ENCODE data around the gene PPM1E. TPM values are rescaled to one million over a fixed set of nuclear protein-coding genes. Genes with fewer than 3 reads are reported as not detected.

PPM1E gene
- total and polyA plus RNA-seq, 2 of the 8 experiments (the other 6 are each of a cell fraction or from before 2014, with no cell fraction given), result 5.0 to 10.4 TPM

DNA sequence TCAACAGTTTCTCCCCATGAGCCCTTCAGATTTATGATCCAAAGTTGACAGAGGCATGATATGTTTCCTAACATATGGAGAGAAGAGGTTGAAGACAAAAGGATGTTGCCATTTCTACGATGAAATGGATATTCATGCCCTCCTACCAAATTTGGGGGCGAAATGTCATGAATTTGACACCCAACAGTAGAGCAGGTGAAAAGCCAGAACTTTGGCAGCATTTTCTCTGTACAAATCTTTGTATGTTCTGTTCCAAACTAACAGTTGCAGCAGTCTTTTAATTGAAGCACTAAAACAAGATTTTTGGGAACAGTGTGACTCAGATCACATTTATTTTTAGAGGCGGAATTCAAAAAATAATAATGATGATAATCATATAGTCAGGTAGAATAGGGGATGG lies 220.9 kb downstream of the PPM1E start:
- no peak overlapping the region for H3K23ac ChIP-seq (ENCODE audit: insufficient read length)
- no peak overlapping the region for H2BK5ac ChIP-seq (ENCODE audit: low read depth, low read length)
- no peak overlapping the region for H2BK20ac ChIP-seq (ENCODE audit: low read length)
- H3K4ac ChIP-seq (replicated peaks; ENCODE audit: insufficient read length, low read depth, low read length), result no peak overlapping the region
- no peaks in the 10 kb centered on the region for H3K79me2 ChIP-seq (ENCODE audit: control insufficient read depth in 1 of 2, insufficient read depth in 2 of 2, low read length in 2 of 2)
- FAIRE-seq (no peak), DNase-seq (ENCODE audit: low read depth in 1 of 2, low spot score in 2 of 2) (no peak)
- no peak overlapping the region for H2AK5ac ChIP-seq (ENCODE audit: low read depth, low read length)
- H3K18ac ChIP-seq (ENCODE audit: extremely low read depth, low read length), result no peak overlapping the region
- no peak overlapping the region for H2BK12ac ChIP-seq (ENCODE audit: low read depth, low read length)
- no peak overlapping the region for H2BK15ac ChIP-seq (ENCODE audit: low read length)
- H3K4me1 ChIP-seq (replicated peaks in 1 of 4; ENCODE audit: control insufficient read depth in 3 of 4, insufficient read depth in 4 of 4, low read length in 3 of 4), result no peaks in the 10 kb centered on the region
- no peaks in the 10 kb centered on the region for H3K79me1 ChIP-seq (ENCODE audit: low read depth, low read length)
- H3K23me2 ChIP-seq (ENCODE audit: low read depth, low read length), result no peaks in the 10 kb centered on the region
- H3K9me3 ChIP-seq (ENCODE audit: insufficient read depth in 2 of 2, low read depth in 1 of 2, low read length in 1 of 2), result no peaks in the 10 kb centered on the region
- H3K9ac ChIP-seq (replicated peaks in 1 of 4; ENCODE audit: extremely low read depth in 1 of 4, low read depth in 3 of 4, low read length in 3 of 4), result no peak overlapping the region
- no peak overlapping the region for H4K5ac ChIP-seq (ENCODE audit: insufficient read length, low read depth, low read length)
- H3K4me3 ChIP-seq (ENCODE audit: extremely low read depth in 1 of 4, insufficient read depth in 2 of 4, low read depth in 3 of 4, low read length in 4 of 4), result no peak overlapping the region
- H4K91ac ChIP-seq (replicated peaks; ENCODE audit: insufficient read length, low read length), result no peak overlapping the region
- H3K27ac ChIP-seq (ENCODE audit: low read depth, low read length), result no peak overlapping the region
- no peaks in the 10 kb centered on the region for H3K27me3 ChIP-seq (replicated peaks in 1 of 4; ENCODE audit: control insufficient read depth in 3 of 4, extremely low read depth in 1 of 4, insufficient read depth in 3 of 4, low read length in 3 of 4)
- no peak overlapping the region for H2BK120ac ChIP-seq (replicated peaks; ENCODE audit: low read depth, low read length)
- no peaks in the 10 kb centered on the region for H4K20me1 ChIP-seq (replicated peaks in 1 of 2; ENCODE audit: control insufficient read depth in 1 of 2, insufficient read depth in 2 of 2, low read length in 2 of 2)
- H3K36me3 ChIP-seq (ENCODE audit: control insufficient read depth in 2 of 4, insufficient read depth in 4 of 4, low read length in 3 of 4), result peaks cover 0 to 8% (median 0%) of the 10 kb centered on the region in 4 experiments; a peak in 1 of 8 replicates
- H2AFZ ChIP-seq (ENCODE audit: low read length), result no peak overlapping the region
- no peak overlapping the region for H3K56ac ChIP-seq (replicated peaks; ENCODE audit: insufficient read length, low read depth, low read length)
- ChIA-PET POLR2A (ENCODE audit: partially characterized antibody) (no interaction called here), CTCF (ENCODE audit: partially characterized antibody) (interaction anchor here (1.7 kb wide), 1 partner anchor 15 kb away, joined by 3 read pairs; no protein-coding TSS in a partner anchor)
- no peak overlapping the region for H3K14ac ChIP-seq (ENCODE audit: insufficient read length)
- H4K8ac ChIP-seq (ENCODE audit: extremely low read depth, insufficient read depth, low read length), result no peak overlapping the region
- 82% methylated on average over 3 of the region's 3 CpGs; no CpG with 5 or more reads in 1 of the 2 experiments for WGBS, 2 experiments (ENCODE audit: extremely low coverage in 1 of 2, insufficient coverage in 1 of 2, insufficient read length in 1 of 2, insufficient replicate concordance in 2 of 2, low coverage in 1 of 2, low lambda C conversion rate in 2 of 2, missing lambda C conversion rate in 1 of 2)
- H3K4me2 ChIP-seq (ENCODE audit: insufficient read depth in 1 of 2, low read depth in 2 of 2, low read length in 2 of 2), result no peak overlapping the region
- TF ChIP-seq SP2 (IDR thresholded peaks at IDR 0.05; ENCODE audit: low read length), result no peak
- TF ChIP-seq RNF2 (IDR thresholded peaks at IDR 0.05; ENCODE audit: borderline replicate concordance, low read depth, low read length, missing control alignments, poor library complexity, severe bottlenecking), result no peak
- no peak for TF ChIP-seq TAF1 (IDR thresholded peaks at IDR 0.05; ENCODE audit: low read depth, low read length)
- TF ChIP-seq, protein P1, sequence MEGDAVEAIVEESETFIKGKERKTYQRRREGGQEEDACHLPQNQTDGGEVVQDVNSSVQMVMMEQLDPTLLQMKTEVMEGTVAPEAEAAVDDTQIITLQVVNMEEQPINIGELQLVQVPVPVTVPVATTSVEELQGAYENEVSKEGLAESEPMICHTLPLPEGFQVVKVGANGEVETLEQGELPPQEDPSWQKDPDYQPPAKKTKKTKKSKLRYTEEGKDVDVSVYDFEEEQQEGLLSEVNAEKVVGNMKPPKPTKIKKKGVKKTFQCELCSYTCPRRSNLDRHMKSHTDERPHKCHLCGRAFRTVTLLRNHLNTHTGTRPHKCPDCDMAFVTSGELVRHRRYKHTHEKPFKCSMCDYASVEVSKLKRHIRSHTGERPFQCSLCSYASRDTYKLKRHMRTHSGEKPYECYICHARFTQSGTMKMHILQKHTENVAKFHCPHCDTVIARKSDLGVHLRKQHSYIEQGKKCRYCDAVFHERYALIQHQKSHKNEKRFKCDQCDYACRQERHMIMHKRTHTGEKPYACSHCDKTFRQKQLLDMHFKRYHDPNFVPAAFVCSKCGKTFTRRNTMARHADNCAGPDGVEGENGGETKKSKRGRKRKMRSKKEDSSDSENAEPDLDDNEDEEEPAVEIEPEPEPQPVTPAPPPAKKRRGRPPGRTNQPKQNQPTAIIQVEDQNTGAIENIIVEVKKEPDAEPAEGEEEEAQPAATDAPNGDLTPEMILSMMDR (IDR thresholded peaks at IDR 0.05; ENCODE audit: control extremely low read depth in 1 of 3, insufficient read depth in 1 of 3, low read depth in 1 of 3, low read length in 3 of 3), result no peak
- TF ChIP-seq MAFK (IDR thresholded peaks at IDR 0.05; ENCODE audit: low read depth, low read length), result no peak
- TF ChIP-seq POLR2A (IDR thresholded peaks at IDR 0.05; ENCODE audit: control extremely low read depth in 1 of 2, low read depth in 2 of 2, low read length in 2 of 2), result no peak
- no peak for TF ChIP-seq ATF2 (IDR thresholded peaks at IDR 0.05; ENCODE audit: low read length)
- TF ChIP-seq EGR1 (IDR thresholded peaks at IDR 0.05; ENCODE audit: borderline replicate concordance, low read depth, low read length), result no peak
- no peak for TF ChIP-seq EP300 (IDR thresholded peaks at IDR 0.05; ENCODE audit: borderline replicate concordance in 1 of 2, low read depth in 2 of 2, low read length in 2 of 2)
- TF ChIP-seq ASH2L (IDR thresholded peaks at IDR 0.05; ENCODE audit: low read length), result no peak

Data from H1 (cell line).